Gastroesophageal sphincter (tissue), 3 donors: ENCODE results near the gene MACF1.

Experiments used
- CTCF ChIP-seq, 4 experiments: fragments of 200-600 bp in 2 of 4; fragments of 450-650 bp in 2 of 4; sonication (generic) in 1 of 4; IDR thresholded peaks; one replicate each; pipeline ENCODE4 v1.5.1; 2017 to 2019; ENCODE audit warnings: antibody characterized with exemption in 4 of 4, mild to moderate bottlenecking in 2 of 4, moderate library complexity in 2 of 4
- POLR2A ChIP-seq, 2 donors: fragments of 450-650 bp; IDR thresholded peaks; one replicate each; pipeline ENCODE4 v1.6.1; 2017; ENCODE audit warnings: antibody characterized with exemption in 2 of 2, mild to moderate bottlenecking in 2 of 2, moderate library complexity in 1 of 2

- TF ChIP-seq CTCF (IDR thresholded peaks at IDR 0.05) = no peak
- TF ChIP-seq POLR2A (IDR thresholded peaks at IDR 0.05) = no peak
Observed at GRCh38 chr1:39472826-39473225, 268.3 kb downstream of the MACF1 start.
